GM23248 (cell line): ENCODE measurements around the gene CORIN.

Experiments used
- EZH2 ChIP-seq: fragments of 200-600 bp; sonication (generic); IDR thresholded peaks from 2 replicates; pipeline ENCODE4 v1.6.1; 2018; ENCODE audit warnings: antibody characterized with exemption, mild to moderate bottlenecking; ENCODE audit not compliant: insufficient read depth, poor library complexity, severe bottlenecking
- EZH2phosphoT487 ChIP-seq: fragments of 200-600 bp; sonication (generic); IDR thresholded peaks from 2 replicates; pipeline ENCODE4 v1.6.1; 2018; ENCODE audit warnings: antibody characterized with exemption, moderate library complexity, mild to moderate bottlenecking, low read depth; ENCODE audit not compliant: insufficient read depth

DNA sequence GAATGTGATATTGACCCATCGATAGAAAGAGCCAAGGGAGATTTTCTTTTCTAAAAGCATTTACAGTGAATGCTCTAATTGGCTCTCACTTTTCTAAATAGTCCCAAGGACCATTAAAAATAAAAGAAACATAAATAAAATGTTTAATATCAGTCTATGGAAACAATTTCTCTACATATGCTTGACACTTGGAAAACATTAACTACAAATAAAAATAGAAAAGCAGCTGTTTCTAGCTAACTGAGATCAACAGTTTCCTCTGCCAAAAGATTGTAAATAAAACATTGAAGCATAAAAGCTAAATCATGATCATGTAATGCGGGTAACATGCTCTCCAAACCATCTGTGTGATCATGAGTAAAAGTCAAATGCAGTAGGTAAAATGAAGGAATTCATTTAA is 49.7 kb downstream of the CORIN start:
- TF ChIP-seq EZH2 (no peak), EZH2phosphoT487 (no peak)
